Epithelial cell of esophagus (primary cell): ENCODE results near the gene SIRPA.

Experiments
- DNase-seq: peaks from one replicate; pipeline ENCODE4 v3.0.0; 2010; ENCODE audit warnings: low read depth
- H3K4me3 ChIP-seq: 2 replicates; pipeline ENCODE4 v1.5.1; 2011; ENCODE audit warnings: mild to moderate bottlenecking, low read length, control low read depth
- TF ChIP-seq, protein P1 (sequence below): IDR thresholded peaks from 2 replicates; pipeline ENCODE4 v1.5.1; 2011; ENCODE audit warnings: low read depth, mild to moderate bottlenecking, low read length, control low read depth, inconsistent platforms; ENCODE audit not compliant: insufficient read depth; ENCODE audit errors: missing control alignments

SIRPA gene

DNA sequence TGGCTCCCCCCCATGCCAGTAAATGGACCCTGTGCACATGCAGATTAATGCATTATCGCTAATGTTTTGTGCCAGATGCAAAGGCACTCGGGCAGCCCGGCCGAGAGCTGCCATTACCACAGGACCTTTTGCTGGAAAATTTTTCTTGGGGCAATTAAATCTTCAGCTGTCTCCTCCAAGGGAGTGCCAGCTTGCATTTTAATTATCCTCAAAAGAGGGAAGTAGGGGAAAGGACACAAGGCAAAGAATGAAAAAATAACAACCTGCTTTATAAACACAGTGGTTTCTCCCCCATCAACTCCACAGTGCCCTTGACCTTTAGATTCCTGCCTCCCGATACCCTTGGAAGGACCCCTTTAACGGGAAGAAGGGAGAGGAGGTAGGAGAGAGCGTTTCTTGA is 50.5 kb downstream of the SIRPA start:
- DNase-seq: no peak
- no peak overlapping the region for H3K4me3 ChIP-seq
- TF ChIP-seq, protein P1, sequence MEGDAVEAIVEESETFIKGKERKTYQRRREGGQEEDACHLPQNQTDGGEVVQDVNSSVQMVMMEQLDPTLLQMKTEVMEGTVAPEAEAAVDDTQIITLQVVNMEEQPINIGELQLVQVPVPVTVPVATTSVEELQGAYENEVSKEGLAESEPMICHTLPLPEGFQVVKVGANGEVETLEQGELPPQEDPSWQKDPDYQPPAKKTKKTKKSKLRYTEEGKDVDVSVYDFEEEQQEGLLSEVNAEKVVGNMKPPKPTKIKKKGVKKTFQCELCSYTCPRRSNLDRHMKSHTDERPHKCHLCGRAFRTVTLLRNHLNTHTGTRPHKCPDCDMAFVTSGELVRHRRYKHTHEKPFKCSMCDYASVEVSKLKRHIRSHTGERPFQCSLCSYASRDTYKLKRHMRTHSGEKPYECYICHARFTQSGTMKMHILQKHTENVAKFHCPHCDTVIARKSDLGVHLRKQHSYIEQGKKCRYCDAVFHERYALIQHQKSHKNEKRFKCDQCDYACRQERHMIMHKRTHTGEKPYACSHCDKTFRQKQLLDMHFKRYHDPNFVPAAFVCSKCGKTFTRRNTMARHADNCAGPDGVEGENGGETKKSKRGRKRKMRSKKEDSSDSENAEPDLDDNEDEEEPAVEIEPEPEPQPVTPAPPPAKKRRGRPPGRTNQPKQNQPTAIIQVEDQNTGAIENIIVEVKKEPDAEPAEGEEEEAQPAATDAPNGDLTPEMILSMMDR: no peak

GRCh38 chr20:1946442-1946761 is 51.2 kb downstream of the SIRPA start:
- DNase-seq: no peak
- TF ChIP-seq, protein P1: no peak
- no peak overlapping the region for H3K4me3 ChIP-seq

GRCh38 chr20:1946762-1947534 is 51.7 kb downstream of the SIRPA start:
- TF ChIP-seq, protein P1: no peak
- no peak overlapping the region for H3K4me3 ChIP-seq
- peak; percentile 85 for DNase-seq

GRCh38 chr20:1947535-1947846 is 52.3 kb downstream of the SIRPA start:
- H3K4me3 ChIP-seq: no peak overlapping the region
- no peak for DNase-seq
- TF ChIP-seq, protein P1: no peak

DNA sequence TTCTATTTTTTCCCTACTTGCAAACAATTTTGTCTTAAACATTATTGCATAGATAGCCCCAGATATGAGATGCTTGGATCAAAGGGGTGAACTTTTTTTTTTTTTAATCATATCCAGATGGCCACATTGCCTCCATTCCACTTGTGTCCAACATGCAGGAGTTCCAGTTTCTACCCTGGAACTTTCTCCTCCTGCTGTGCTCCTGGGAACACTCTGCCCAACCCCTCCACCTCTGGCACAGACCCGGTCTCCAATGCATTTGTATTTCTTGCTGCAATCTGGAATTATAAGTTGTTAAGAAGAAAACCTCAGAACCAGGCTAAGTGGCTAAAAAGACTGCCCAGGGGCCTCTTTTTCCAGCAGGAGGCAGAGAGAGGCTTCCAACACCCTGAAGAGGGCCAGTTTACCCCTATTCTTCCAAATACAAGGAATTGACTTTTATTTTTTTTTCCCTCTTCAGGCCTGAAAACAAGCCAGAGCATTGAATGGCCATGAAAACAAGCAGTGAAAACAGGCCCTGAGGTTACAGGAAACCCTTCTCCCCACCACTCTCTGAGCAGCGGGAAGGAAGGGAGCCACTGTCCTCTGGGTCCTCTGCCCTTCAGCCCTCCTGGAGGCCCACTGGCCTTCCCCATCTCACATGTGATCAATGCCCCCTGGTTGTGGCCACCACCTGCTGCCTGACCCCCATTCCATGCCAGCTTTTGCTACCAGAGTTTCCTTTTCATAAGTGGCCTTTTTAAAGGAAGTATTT is 54.3 kb downstream of the SIRPA start:
- DNase-seq: no peak
- H3K4me3 ChIP-seq: no peak overlapping the region
- TF ChIP-seq, protein P1: no peak

GRCh38 chr20:1950836-1951235 is 55.6 kb downstream of the SIRPA start:
- no peak for DNase-seq
- H3K4me3 ChIP-seq: no peak overlapping the region
- TF ChIP-seq, protein P1: no peak

GRCh38 chr20:1951436-1952115 is 56.4 kb downstream of the SIRPA start:
- DNase-seq: no peak
- TF ChIP-seq, protein P1: no peak
- H3K4me3 ChIP-seq: no peak overlapping the region
